Smooth muscle cell (in vitro differentiated cells): ENCODE data around the gene MAT1A. TPM values are rescaled to one million over a fixed set of nuclear protein-coding genes. Genes with fewer than 3 reads are reported as not detected.

Experiments
- DNase-seq: peaks from one replicate; lab custom pipeline; 2025; ENCODE audit not compliant: unreplicated experiment; lab: John Stamatoyannopoulos, UW
- H2AFZ ChIP-seq: fragments of 200-600 bp; sonication (generic); 2 replicates; pipeline ENCODE4 v1.6.0; 2016; ENCODE audit warnings: antibody characterized with exemption, low read depth, mild to moderate bottlenecking
- H3F3A ChIP-seq: fragments of 200-600 bp; sonication (generic); 2 replicates; pipeline ENCODE4 v1.6.0; 2017; ENCODE audit warnings: antibody characterized with exemption, low read depth
- H3K27ac ChIP-seq: fragments of 200-600 bp; sonication (generic); 2 replicates; pipeline ENCODE4 v1.5.1; 2016; ENCODE audit warnings: low read depth, mild to moderate bottlenecking
- H3K27me3 ChIP-seq: fragments of 200-600 bp; sonication (generic); 2 replicates; pipeline ENCODE4 v1.6.1; 2016; ENCODE audit warnings: low read depth, mild to moderate bottlenecking
- H3K36me3 ChIP-seq: fragments of 200-600 bp; sonication (generic); 2 replicates; pipeline ENCODE4 v1.5.1; 2016; ENCODE audit warnings: low read depth
- H3K4me1 ChIP-seq: fragments of 200-600 bp; sonication (generic); 2 replicates; pipeline ENCODE4 v1.5.1; 2016; ENCODE audit warnings: low read depth
- H3K4me2 ChIP-seq: fragments of 200-600 bp; sonication (generic); 2 replicates; pipeline ENCODE4 v1.6.0; 2016; ENCODE audit warnings: mild to moderate bottlenecking
- H3K4me3 ChIP-seq: fragments of 200-600 bp; sonication (generic); 2 replicates; pipeline ENCODE4 v1.5.1; 2016; ENCODE audit warnings: mild to moderate bottlenecking
- H3K79me2 ChIP-seq: fragments of 200-600 bp; sonication (generic); 2 replicates; pipeline ENCODE4 v1.6.0; 2016; ENCODE audit warnings: low read depth, mild to moderate bottlenecking
- H3K9ac ChIP-seq: fragments of 200-600 bp; sonication (generic); 2 replicates; pipeline ENCODE4 v1.6.0; 2016; ENCODE audit warnings: low read depth
- H3K9me3 ChIP-seq: fragments of 200-600 bp; sonication (generic); replicated peaks from 2 replicates; pipeline ENCODE4 v1.5.1; 2016; ENCODE audit warnings: low read depth
- H4K20me1 ChIP-seq: fragments of 200-600 bp; sonication (generic); 2 replicates; pipeline ENCODE4 v1.6.0; 2016; ENCODE audit warnings: low read depth
- WGBS: methylation state at CpG from one replicate; pipeline ENCODE4 v1.1.7; 2016; ENCODE audit warnings: low lambda C conversion rate; 5-methylcytosine and 5-hydroxymethylcytosine counted together
- polyA plus RNA-seq: library from polyadenylated mRNA; unstranded; fragments of >200 nt; fragmentation: Nextera tagmentation; extraction: Ambion mirVana; gene quantifications from 2 replicates; pipeline ENCODE4 v1.2.1, GENCODE V29; 2016
- total RNA-seq: library from RNA; depleted of rRNA; stranded (reverse); fragments of >200 nt; gene quantifications from 2 replicates; pipeline ENCODE4 v1.2.3, GENCODE V29; 2014
- TF ChIP-seq, protein P1 (sequence below): fragments of 200-600 bp; sonication (generic); IDR thresholded peaks from 2 replicates; pipeline ENCODE4 v1.5.1; 2017; ENCODE audit warnings: borderline replicate concordance, mild to moderate bottlenecking, antibody characterized with exemption; ENCODE audit not compliant: insufficient read depth, poor library complexity, severe bottlenecking

The MAT1A gene
- total and polyA plus RNA-seq, 2 experiments from 2014 or later: 0.09 TPM; not detected in 1

DNA sequence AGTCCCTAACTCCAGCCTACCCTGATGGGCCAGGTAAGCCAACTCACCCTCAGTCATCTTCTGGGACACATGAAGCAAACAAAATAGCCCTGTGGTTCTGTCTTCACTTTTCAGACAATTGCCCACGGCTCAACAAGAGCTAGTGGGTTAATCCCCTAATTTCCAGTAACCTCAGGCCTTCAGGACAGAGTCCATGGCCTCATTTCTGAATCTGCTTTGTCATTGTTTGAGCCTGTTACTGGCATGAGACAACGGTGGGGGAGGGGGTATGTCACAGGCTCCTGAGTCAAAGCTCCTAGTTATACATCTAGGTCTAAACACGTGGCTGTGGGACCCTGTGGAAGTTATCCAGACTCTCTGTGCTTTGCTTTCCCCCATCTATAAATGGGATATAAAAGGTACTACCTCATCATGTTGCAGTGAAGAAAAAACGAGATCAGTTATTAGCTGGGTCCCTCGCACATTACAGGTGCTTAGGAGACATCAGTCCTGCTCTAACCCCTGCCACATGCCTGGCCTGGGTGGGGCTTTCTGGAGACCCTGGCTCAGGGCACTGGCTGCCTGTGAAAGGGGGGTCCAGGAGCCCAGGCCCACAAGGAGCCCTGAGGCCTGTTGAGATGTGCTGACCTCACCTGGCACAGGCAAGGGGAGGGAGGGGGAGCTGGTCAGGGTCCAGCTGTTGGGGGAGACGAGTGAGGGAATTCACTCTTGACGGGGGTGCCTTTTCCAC is 16.5 kb downstream of the MAT1A start:
- Histone ChIP-seq H3K27me3 (no peaks in the 10 kb centered on the region), H3K4me2 (no peak overlapping the region), H3K4me1 (peaks cover 5% of the 10 kb centered on the region), H3K9ac (no peak overlapping the region), H3K36me3 (no peaks in the 10 kb centered on the region), H3K79me2 (no peaks in the 10 kb centered on the region), H3K27ac (no peak overlapping the region), H3K4me3 (no peak overlapping the region), H3F3A (no peaks in the 10 kb centered on the region), H3K9me3 (no peaks in the 10 kb centered on the region), H2AFZ (no peak overlapping the region), H4K20me1 (no peaks in the 10 kb centered on the region)
- TF ChIP-seq, protein P1, sequence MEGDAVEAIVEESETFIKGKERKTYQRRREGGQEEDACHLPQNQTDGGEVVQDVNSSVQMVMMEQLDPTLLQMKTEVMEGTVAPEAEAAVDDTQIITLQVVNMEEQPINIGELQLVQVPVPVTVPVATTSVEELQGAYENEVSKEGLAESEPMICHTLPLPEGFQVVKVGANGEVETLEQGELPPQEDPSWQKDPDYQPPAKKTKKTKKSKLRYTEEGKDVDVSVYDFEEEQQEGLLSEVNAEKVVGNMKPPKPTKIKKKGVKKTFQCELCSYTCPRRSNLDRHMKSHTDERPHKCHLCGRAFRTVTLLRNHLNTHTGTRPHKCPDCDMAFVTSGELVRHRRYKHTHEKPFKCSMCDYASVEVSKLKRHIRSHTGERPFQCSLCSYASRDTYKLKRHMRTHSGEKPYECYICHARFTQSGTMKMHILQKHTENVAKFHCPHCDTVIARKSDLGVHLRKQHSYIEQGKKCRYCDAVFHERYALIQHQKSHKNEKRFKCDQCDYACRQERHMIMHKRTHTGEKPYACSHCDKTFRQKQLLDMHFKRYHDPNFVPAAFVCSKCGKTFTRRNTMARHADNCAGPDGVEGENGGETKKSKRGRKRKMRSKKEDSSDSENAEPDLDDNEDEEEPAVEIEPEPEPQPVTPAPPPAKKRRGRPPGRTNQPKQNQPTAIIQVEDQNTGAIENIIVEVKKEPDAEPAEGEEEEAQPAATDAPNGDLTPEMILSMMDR: no peak
- WGBS: 69% methylated on average over 7 of the region's 7 CpGs
- DNase-seq: no peak

- Histone ChIP-seq H3K9ac (no peak overlapping the region), H4K20me1 (no peaks in the 10 kb centered on the region), H2AFZ (no peak overlapping the region), H3F3A (no peaks in the 10 kb centered on the region), H3K4me2 (no peak overlapping the region), H3K4me1 (peaks cover 5% of the 10 kb centered on the region), H3K27ac (no peak overlapping the region), H3K27me3 (no peaks in the 10 kb centered on the region), H3K9me3 (no peaks in the 10 kb centered on the region), H3K79me2 (no peaks in the 10 kb centered on the region), H3K4me3 (no peak overlapping the region), H3K36me3 (no peaks in the 10 kb centered on the region)
- 92% methylated on average over 5 of the region's 5 CpGs for WGBS
- TF ChIP-seq, protein P1: no peak
- no peak for DNase-seq
These were observed 18.0 kb downstream of the MAT1A start for GRCh38 chr10:80271416-80271815.

DNA sequence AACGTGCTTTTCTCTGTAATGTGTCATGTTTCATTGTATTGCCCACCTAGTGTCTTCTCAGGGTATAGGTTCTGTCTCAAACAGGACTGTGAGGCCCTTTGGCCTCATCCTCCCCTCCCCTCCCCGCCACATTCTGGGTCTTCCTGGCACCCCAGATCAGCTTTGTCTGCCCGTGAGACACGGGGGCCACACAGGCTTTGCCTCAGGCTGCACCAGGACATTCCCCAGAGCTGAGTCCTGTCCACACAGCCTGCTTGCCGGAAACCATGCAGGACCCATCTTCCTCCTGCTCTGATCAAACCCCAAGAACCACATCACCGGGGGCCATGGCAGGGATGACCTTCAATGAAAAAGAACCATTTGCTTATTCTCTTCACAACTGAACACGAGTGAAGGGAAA is 18.6 kb downstream of the MAT1A start:
- Histone ChIP-seq H3K27me3 (no peaks in the 10 kb centered on the region), H3K4me1 (peaks cover 5% of the 10 kb centered on the region), H3K79me2 (no peaks in the 10 kb centered on the region), H3F3A (no peaks in the 10 kb centered on the region), H3K36me3 (no peaks in the 10 kb centered on the region), H2AFZ (no peak overlapping the region), H3K4me3 (no peak overlapping the region), H3K9me3 (no peaks in the 10 kb centered on the region), H3K4me2 (no peak overlapping the region), H4K20me1 (no peaks in the 10 kb centered on the region), H3K27ac (no peak overlapping the region), H3K9ac (no peak overlapping the region)
- 96% methylated on average over 7 of the region's 7 CpGs for whole genome bisulfite sequencing
- TF ChIP-seq, protein P1: no peak
- DNase-seq: no peak
